Muscle of arm (tissue), 14 donors: ENCODE data around the gene DAGLB. TPM values are rescaled to one million over a fixed set of nuclear protein-coding genes. Genes with fewer than 3 reads are reported as not detected.
A peak's percentile ranks its signal among the peaks of the same experiment; 100 is the strongest.

ENCODE experiments used
- DNase-seq: peaks from one replicate; pipeline ENCODE4 v3.0.0-alpha.2; 2013
- long read RNA-seq, 11 donors: transcript quantifications; one replicate each; lab custom pipeline, GENCODE V29; 2026
- polyA plus RNA-seq, 12 donors: library from polyadenylated mRNA; unstranded; fragments of 120-200 nt; gene quantifications; one replicate each; pipeline ENCODE4 v1.2.1, GENCODE V29; 2013; ENCODE audit not compliant: insufficient read length in 12 of 12

The DAGLB gene, protein sequence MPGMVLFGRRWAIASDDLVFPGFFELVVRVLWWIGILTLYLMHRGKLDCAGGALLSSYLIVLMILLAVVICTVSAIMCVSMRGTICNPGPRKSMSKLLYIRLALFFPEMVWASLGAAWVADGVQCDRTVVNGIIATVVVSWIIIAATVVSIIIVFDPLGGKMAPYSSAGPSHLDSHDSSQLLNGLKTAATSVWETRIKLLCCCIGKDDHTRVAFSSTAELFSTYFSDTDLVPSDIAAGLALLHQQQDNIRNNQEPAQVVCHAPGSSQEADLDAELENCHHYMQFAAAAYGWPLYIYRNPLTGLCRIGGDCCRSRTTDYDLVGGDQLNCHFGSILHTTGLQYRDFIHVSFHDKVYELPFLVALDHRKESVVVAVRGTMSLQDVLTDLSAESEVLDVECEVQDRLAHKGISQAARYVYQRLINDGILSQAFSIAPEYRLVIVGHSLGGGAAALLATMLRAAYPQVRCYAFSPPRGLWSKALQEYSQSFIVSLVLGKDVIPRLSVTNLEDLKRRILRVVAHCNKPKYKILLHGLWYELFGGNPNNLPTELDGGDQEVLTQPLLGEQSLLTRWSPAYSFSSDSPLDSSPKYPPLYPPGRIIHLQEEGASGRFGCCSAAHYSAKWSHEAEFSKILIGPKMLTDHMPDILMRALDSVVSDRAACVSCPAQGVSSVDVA
- polyA plus RNA-seq = 10 to 100 TPM in 10 of 12 donors, 1 to 10 TPM in 1, not detected in 1; 8.4 to 14.3 (median 12.1) TPM
- long read RNA-seq, donor 1, partial matches to known transcripts = 0 of 4 reads
- long read RNA-seq, donor 1, other reads (novel, unspliced or antisense) = 0 of 4 reads
- long read RNA-seq, donor 2, partial matches to known transcripts = 0 of 2 reads
- long read RNA-seq, donor 2, other reads (novel, unspliced or antisense) = 0 of 2 reads
- long read RNA-seq, donor 3, partial matches to known transcripts = 0 of 1 reads
- long read RNA-seq, donor 3, other reads (novel, unspliced or antisense) = 0 of 1 reads
- long read RNA-seq, donor 4 = 0 reads
- long read RNA-seq, donor 5, partial matches to known transcripts = 0 of 1 reads
- long read RNA-seq, donor 5, other reads (novel, unspliced or antisense) = 0 of 1 reads
- long read RNA-seq, donor 6, partial matches to known transcripts = 0 of 1 reads
- long read RNA-seq, donor 6, other reads (novel, unspliced or antisense) = 0 of 1 reads
- long read RNA-seq, donor 7 = 0 reads
- long read RNA-seq, donor 8, partial matches to known transcripts = 0 of 4 reads
- long read RNA-seq, donor 8, other reads (novel, unspliced or antisense) = 0 of 4 reads
- long read RNA-seq, donor 9, partial matches to known transcripts = 0 of 1 reads
- long read RNA-seq, donor 9, other reads (novel, unspliced or antisense) = 0 of 1 reads
- long read RNA-seq, donor 10, partial matches to known transcripts = 0 of 4 reads
- long read RNA-seq, donor 10, other reads (novel, unspliced or antisense) = 0 of 4 reads
- long read RNA-seq, donor 11 = 0 reads

DNA sequence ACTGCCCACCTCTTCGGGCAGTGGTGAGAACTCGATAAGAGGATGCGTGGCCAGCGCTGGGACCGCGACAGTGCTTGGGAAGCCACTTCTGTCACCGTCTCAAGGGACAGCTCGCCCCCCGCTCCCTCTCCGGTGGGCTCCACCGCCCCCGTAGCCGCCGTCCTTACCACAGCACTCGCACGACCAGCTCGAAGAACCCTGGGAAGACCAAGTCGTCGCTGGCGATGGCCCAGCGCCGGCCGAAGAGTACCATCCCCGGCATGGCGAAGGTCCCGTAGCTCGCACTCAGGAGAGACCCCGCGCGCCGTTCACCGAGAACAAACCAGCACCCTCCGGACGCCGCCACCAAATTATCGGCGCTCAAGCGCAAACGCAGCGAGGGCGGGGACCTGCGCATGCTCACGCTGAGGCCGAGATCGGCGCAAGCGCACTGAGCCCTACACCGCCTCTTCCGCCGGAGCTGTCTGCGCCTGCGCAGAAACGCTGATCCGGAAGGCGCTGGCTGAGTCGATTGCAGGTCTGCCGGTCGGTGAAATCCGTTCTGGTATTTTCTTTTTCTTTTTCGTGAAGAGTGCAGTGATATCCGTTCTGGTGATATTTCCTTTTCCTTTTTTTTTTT is at the start of gene DAGLB:
DAGLB (minus strand) TSS at position 374 of the 619 bp plus-strand sequence; CDS start at position 262, 112 bp downstream.
- peak; percentile 98 for DNase-seq

DNA sequence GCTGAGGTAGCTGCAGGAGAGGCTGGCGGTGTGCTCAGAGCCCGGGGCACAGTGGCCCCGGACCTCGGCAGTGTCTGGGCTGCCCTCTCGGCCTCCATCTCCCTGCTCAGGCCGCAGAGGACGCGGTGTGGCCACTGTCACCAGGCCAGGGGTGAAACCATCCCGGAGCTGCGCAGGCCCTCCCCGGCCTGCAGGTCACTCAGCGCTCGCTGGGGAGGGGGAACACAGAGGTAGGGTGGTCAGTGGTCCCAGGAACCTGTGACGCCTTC is 49.8 kb upstream of the DAGLB start:
- no peak for DNase-seq

DNA sequence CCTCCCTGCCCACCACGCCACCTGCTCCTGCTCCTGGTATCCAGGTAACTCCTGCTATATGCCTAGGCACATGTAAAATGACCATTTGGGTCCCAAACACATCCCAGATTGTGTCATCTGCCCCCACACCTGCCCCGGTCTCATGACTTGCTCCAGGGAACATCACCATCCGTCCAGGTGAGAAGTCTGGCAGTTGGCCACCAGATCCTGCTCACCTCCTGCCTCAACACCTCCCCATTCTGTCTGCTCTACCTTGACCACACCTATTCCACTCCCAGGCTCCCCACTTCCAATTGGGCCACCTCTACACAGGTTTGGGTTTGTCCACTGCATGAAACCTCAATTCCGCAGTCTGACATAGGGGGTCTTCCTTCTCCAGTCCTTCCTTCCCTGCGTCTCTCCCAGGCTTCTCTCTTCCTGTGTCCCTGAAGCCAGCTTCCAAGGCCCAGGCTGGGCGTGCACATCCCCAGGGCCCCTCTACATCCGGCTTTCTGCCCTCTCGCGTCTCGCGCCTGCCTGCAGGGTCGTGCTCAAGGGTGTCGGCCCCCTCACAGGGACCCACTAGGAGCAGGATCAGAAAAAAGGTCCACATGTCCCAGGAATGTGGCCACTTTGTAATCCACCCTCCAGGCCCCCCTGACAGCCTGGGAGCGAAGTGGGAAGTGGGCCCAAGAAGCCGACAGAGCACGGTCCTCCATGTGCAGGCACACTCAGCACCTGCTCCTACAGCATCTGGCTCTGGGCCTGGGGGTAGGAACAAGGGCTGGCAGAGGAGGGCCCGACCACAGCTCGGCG is 49.3 kb upstream of the DAGLB start:
- DNase-seq = no peak

DNA sequence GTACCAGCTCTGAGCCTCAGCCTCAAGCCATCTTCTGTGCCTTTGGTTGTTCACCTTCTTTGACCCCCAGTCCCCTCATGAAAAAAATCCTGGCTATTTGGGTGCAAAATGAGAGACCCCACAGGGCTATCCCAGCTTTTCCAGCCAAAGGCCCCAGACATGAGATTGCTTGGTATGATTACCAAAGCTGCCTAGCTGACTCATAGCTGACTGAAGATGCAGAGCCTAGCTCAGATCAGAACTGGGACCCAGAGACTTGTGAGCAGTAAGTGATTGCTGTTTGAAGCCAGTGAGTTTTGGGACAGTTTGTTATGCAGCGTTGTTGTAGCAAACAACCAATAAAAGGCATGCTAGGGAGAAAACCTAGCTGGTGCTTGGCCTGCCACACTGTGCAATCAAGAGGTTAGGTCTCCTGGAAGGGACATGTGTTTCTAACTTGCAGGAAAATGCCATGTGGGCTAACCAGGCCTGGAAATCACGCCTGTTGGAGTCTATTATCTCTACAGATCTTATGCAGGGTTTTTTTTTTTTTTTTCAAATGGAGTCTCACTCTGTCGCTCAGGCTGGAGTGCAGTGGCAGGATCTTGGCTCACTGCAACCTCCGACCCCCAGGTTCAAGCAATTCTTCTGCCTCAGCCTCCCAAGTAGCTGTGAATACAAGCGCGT is 48.0 kb upstream of the DAGLB start:
- DNase-seq = no peak

DNA sequence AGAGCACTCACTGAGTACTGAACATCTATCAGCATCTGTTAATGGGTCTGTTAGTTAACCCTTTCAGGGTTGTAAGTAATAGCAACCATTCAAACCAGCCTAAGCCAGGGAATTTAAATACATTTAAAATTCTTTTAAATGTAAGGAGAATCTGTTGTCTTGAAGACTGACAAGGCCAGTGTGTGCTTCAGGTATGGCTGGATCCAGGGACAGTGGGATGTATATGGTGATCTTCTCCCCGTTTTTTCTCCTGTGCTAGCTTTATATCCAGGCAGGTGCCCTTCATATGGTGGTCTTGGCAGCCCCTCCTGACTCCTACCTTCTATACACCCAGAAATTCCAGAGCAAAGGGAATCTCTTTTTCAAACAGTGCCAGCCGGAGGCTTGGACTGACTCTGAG is 46.6 kb upstream of the DAGLB start:
- DNase-seq = no peak

DNA sequence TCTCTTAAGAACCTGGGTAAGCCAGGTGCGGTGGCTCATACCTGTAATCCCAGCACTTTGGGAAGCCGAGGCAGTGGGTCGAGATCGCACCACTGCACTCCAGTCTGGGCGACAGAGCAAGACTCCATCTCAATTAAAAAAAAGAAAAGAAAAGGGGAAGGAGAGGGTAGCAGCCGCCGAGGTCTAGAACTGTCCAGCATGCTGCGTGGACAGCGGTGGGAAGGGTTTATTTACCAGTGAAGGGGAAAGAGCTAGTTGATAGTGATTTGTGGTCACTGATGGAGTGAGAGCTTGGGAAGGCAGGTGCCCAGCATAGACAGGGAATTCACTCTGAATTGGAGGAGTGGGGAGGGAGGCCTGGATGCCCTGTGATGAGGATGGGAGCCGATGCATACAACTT is 43.4 kb upstream of the DAGLB start:
- DNase-seq = no peak

DNA sequence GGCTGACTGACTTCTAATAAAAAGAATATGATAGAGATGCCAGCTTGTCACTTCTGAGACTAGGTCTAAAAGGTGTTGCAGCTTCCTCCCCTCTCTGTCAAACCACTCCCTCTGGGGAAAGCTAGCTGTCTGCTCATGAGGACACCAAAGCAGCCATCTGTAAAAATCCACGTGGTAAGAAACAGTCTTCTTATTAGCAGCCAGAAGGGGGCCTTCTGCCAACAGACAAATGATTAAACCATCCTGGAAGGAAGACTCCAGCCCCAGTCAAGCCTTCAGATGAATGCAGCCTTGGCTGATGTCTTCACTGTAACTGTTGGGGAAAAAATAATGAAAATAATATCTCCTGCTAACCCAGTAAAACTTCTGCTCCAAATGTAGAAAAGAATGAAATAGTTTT is 41.9 kb upstream of the DAGLB start:
- no peak for DNase-seq

DNA sequence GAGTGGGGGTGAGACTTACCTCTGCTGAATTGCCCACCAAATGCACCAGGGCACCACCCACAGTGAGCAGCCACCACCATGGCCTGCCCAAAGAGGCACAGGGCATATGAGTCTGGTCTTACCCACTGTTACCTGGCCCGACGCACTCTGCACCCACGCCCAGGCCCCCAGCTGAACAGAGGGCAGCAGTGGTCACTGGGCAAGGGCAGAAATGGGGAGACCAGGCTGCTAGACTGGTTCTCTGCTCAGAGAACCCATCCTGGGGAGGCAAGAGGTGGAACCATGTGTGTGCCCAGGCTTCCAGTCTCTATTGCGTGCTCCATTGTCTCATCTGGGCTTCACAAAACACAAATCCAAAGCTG is 39.4 kb upstream of the DAGLB start:
- no peak for DNase-seq

DNA sequence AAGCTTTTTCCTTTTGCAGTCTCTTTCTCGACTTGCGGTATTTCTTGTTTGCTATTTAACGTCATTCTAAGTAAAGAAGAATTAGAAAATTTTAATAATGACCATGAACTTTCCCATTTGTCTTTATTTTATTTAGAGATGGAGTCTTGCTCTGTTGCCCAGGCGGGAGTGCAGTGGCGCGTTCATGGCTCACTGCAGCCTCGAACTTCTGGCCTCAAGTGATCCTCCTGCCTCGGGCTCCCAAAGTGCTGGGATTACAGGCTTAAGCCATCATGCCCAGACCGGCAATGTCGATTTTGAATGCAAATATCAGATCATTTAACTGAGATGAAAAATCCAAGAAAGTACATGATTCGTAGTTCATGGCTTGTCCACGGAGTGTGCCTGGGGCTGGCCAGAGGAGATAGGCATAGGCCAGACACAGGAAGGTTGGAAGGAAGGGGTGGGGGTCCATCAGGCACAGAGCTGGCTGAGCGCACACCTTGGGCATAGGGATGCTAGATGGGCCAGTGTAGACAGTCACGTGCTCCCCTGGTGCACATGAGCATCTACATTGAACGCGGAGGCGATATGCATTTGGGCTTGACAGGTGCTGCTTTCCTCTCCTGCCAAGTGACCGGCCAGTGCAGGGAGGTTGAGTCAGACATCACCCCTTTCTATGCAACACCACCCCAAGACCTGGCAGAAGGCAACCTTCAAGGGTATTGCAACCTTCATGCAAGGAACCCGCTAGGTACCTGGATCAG is 38.9 kb upstream of the DAGLB start:
- no peak for DNase-seq

DNA sequence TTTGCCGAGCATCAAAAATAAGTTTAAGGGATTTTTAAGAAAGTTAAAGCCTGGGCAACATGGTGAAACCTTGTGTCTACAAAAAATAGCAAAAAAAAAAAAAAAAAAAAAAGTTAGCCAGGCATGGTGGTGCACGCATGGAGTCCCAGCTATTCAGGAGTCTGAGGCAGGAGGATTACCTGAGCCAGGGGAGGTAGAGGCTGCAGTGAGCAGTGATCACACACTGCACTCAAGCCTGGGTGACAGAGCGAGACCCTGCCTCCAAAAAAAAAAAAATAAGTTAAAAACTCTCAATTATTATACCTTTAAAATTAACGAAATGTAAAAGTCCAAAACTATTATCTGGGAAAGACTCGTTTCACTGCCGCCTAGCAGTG is 35.0 kb upstream of the DAGLB start:
- no peak for DNase-seq

DNA sequence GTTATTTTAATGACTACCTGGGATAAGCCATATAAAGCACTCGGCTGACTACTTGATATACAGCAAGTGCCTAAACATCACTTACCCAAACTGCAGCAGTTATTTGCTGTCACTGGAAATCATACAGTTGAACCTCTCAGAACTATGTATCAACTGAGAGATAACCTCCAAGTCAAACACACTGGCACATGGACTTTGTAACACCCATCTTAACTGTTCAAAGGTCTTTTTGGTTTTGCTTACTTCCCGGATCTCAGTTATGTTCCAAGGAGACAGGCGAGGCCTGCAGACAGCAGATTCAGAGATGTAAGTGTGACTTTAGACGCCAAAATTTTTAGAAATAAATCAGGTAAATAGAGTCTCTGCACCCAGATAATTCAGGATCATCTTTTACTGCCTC is 34.6 kb upstream of the DAGLB start:
- DNase-seq = no peak

DNA sequence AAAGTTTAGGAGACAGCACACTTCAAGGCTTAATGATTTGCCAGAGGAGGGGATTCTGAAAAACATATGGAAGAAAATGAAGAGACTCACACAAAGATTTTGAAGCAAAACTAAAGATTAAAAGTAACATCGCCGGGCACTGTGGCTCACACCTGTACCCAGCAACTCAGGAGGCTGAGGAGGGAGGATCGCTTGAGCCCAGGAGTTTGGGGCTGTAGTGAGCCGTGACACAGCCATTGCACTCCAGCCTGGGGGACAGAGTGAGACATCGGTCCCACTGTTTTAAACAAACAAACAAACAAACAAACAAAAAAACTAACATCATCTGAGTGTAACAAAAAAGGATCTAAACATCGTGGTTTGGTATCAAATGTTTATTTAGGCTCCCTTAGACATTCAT is 33.7 kb upstream of the DAGLB start:
- no peak for DNase-seq

DNA sequence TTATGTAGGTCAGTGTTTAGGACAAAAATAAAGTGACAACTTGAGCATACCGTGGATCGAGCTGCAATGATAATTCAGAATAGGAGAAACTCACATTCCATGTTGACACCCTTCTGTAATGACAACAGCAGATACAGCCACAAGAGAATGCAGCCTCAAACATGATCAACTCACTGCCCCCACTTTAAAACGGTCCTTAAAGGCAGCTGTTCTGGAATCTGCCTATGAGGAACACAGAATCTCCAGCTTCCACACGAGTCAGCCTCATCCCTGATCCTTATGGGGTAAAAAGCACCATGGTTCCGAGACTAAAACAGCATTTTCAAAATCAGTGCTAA is 32.5 kb upstream of the DAGLB start:
- DNase-seq = no peak

DNA sequence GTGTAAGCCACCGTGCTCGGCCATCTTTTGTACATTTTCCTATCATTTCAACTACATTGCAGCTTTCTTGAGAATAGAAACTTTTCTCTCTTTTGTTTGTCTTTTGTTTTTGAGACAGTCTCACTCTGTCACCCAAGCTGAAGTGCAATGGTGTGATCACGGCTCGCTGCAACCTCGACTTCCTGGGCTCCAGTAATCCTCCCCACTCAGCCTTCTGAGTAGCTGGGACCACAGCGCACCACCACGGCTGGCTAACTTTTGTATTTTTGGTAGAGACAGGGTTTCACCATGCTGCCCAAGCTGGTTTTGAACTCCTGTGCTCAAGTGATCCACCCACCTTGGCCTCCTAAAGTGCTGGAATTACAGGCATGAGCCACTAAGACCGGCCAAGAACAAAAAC is 31.3 kb upstream of the DAGLB start:
- no peak for DNase-seq

DNA sequence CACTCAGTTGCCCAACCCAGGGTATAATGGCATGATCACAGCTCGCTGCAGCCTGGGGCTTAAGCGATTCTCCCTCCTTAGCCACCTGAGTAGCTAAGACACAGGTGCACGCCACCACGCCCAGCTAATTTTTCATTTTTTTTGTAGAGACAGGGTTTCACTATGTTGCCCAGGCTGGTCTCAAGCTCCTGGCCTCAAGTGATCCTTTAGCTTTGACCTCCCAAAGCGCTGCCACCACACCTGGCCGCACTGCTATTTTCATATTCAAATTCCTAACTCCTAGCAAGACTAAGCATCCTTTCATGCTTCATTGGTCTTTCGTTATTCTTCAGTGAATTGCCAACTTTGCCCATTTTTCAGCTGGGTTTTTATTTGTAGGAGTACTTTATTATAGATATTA is 30.4 kb upstream of the DAGLB start:
- DNase-seq = no peak

DNA sequence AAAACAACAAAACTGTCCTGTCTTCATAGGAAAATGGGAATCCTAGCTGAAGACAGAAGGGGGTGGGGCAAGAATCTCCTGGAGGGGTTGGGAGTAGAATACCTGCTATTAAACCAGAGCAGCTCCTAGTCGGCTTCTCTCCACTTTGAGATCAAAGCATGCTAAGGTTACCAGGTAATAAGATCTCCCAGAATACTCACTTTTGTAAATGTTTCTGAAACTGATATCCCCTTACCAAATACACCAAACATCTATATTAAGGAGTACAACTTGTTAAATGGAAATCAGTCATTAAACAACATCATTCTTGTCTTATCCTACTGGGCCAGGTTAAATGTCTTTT is 29.5 kb upstream of the DAGLB start:
- no peak for DNase-seq

DNA sequence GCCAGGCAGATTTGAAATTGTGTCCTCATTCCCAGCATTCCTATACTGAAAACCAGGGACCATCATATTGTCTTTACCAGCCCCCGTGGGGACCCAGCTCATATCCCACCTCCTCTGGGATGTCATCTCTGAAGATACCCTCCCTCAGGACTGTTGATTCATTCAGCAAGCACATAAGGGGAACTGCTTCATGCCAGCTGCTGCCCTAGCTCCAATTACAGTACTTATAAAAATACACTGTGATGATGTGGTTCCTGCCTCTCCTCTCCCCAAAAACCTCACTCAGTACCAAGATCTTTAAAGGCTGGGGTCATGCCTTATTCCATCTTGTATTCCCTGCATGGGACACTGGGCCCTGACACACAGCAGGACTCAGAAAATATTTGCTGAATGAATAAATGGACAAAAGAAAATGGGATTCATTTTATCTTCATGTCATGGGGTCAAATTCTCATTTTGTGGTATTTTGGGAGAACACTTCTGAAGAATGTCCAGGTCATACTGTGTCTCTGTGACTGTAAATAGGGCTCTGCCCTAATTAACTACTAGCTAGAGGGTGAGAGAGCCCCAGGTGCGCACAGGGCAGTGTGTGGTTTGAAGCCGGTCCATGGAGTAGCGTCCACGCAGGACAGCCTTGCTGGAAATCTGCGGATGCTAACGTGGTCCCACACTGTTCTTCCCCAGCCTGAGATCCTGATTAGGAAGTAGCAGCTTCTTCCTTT is 29.0 kb upstream of the DAGLB start:
- no peak for DNase-seq

DNA sequence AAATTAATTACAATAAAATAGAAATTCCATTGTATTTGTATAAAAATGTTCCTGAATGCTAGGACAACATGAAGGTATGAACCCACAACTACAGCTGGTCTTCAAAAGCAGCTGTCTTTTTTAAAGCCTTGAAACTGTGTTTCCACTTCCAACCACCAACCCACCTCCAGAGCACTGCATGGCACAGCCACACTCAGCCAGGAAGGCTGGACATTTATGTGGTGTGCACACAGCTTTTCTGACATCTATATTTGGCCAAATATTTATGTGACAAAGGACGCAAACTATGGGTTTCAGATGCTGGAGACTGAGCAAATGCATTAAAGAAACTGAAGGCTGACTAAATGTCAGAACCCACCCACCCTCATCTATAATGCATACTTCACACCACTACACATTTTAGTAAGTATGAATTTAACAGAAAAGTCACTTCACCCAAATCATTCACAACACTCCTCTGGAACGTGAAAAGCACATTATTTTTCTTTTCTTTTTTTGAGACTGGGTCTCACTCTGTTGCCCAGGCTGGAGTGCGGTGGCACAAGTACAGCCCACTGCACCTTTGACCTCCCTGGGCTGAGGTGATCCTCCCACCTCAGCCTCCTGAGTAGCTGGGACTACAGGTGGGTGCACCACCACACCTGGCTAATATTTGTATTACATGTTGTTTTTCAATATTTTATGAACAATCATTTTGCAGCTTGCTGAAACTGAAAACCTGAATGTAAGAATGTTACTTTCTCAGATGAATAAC is 27.9 kb upstream of the DAGLB start:
- DNase-seq = no peak
